Right lobe of liver (tissue), 4 donors: ENCODE data around the gene GULP1.

Experiments used
- POLR2A ChIP-seq: fragments of 450-650 bp; IDR thresholded peaks from one replicate; pipeline ENCODE4 v1.6.1; 2017; ENCODE audit warnings: antibody characterized with exemption, mild to moderate bottlenecking
- TF ChIP-seq, protein P1 (sequence below), 4 donors: fragments of 200-600 bp in 3 of 4; fragments of 450-650 bp in 1 of 4; IDR thresholded peaks; one replicate each; pipeline versions ENCODE4 v1.5.1 to v1.8.0; 2016 to 2022; ENCODE audit warnings: antibody characterized with exemption in 4 of 4, mild to moderate bottlenecking in 2 of 4
- donor health status: DM: no; HTN: no; CAD: no.
- donor health status: DM: no; HTN: no; CAD: no.
- donor health status: DM: no; HTN: yes; CAD: no.

DNA sequence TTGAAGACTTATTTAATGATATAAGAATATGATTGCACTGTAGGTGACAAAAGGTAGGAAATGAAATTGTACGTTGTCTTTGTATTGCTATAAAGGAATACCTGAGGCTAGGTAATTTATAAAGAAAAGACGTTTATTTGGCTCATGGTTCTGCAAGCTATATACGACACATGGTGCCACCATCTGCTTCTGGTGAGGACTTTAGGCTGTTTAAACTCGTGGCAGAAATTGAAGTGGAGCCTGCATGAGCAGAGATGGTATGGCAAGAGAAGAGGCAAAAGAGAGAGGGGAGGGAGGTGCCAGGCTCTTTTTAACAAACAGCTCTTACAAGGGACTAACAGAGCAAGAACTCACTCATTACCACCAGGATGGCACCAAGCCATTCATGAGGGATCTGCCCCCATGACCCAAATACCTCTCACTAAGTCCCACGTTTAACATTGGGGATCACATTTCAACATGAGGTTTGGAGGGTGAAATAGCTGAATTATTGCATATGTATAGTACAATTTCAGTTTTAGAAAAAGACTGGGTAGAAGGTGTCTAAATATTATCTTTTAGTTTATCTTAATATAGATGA is 86.8 kb downstream of the GULP1 start:
- TF ChIP-seq, protein P1, sequence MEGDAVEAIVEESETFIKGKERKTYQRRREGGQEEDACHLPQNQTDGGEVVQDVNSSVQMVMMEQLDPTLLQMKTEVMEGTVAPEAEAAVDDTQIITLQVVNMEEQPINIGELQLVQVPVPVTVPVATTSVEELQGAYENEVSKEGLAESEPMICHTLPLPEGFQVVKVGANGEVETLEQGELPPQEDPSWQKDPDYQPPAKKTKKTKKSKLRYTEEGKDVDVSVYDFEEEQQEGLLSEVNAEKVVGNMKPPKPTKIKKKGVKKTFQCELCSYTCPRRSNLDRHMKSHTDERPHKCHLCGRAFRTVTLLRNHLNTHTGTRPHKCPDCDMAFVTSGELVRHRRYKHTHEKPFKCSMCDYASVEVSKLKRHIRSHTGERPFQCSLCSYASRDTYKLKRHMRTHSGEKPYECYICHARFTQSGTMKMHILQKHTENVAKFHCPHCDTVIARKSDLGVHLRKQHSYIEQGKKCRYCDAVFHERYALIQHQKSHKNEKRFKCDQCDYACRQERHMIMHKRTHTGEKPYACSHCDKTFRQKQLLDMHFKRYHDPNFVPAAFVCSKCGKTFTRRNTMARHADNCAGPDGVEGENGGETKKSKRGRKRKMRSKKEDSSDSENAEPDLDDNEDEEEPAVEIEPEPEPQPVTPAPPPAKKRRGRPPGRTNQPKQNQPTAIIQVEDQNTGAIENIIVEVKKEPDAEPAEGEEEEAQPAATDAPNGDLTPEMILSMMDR (IDR thresholded peaks at IDR 0.05), result no peak
- no peak for TF ChIP-seq POLR2A
